ENCODE measurements around the gene CTDSP2. TPM values are rescaled to one million over a fixed set of nuclear protein-coding genes. Genes with fewer than 3 reads are reported as not detected.

The CTDSP2 gene
- total RNA-seq, 1 donor from 2014 or later, result 71.2 TPM

- TF ChIP-seq, protein P1, sequence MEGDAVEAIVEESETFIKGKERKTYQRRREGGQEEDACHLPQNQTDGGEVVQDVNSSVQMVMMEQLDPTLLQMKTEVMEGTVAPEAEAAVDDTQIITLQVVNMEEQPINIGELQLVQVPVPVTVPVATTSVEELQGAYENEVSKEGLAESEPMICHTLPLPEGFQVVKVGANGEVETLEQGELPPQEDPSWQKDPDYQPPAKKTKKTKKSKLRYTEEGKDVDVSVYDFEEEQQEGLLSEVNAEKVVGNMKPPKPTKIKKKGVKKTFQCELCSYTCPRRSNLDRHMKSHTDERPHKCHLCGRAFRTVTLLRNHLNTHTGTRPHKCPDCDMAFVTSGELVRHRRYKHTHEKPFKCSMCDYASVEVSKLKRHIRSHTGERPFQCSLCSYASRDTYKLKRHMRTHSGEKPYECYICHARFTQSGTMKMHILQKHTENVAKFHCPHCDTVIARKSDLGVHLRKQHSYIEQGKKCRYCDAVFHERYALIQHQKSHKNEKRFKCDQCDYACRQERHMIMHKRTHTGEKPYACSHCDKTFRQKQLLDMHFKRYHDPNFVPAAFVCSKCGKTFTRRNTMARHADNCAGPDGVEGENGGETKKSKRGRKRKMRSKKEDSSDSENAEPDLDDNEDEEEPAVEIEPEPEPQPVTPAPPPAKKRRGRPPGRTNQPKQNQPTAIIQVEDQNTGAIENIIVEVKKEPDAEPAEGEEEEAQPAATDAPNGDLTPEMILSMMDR (IDR thresholded peaks at IDR 0.05; ENCODE audit: insufficient read depth, low read length, poor library complexity, severe bottlenecking), result no peak
- no peak for DNase-seq (ENCODE audit: low read depth)
- no peaks in the 10 kb centered on the region for H3K36me3 ChIP-seq (ENCODE audit: control insufficient read depth, insufficient read depth, low read length)
Observed at GRCh38 chr12:57872362-57872761, 25.8 kb upstream of the CTDSP2 start.

GRCh38 chr12:57869927-57870318 is 23.4 kb upstream of the CTDSP2 start:
- Histone ChIP-seq H3K27me3 (ENCODE audit: control insufficient read depth, insufficient read depth, low read length) (no peaks in the 10 kb centered on the region), H3K36me3 (ENCODE audit: control insufficient read depth, insufficient read depth, low read length) (no peaks in the 10 kb centered on the region), H3K4me3 (ENCODE audit: low read depth, low read length) (no peak overlapping the region)
- no peak for DNase-seq (ENCODE audit: low read depth)
- TF ChIP-seq, protein P1 (IDR thresholded peaks at IDR 0.05; ENCODE audit: insufficient read depth, low read length, poor library complexity, severe bottlenecking), result no peak

More at GRCh38 chr12:57872362-57872761, 25.8 kb upstream of the CTDSP2 start:
- Histone ChIP-seq H3K4me3 (ENCODE audit: low read depth, low read length) (no peak overlapping the region), H3K27me3 (ENCODE audit: control insufficient read depth, insufficient read depth, low read length) (no peaks in the 10 kb centered on the region)

DNA sequence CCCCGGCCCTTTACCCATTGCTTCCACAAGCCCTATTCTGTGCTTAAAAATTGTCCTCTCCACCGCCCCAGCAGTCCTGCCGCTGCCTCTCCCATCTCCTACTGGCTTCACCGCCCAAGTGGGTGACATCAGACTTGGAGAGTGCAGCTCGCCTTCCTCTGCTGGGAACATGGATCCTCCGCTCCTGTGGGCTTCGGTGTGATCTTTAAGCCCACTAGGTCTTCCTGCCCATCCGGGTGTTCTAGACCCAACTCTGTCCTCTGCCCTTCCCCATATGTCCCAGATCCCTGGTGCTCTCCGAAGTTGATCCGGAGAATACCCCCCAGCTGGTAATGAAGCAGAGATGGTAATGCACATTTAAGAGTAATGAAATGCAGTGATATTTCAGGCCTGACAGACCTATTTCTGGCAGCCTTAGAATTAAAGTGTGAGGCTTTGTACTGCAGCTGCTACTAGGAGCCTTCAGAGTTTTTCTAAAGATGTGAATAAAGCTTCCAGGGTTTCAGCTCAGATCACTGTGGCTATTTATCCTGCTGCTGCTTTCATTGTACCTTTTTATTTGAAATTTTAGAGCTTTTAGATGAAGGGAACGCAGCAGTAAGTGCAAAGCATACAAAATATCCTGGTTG is 22.9 kb upstream of the CTDSP2 start:
- no peaks in the 10 kb centered on the region for H3K27me3 ChIP-seq (ENCODE audit: control insufficient read depth, insufficient read depth, low read length)
- no peak overlapping the region for H3K4me3 ChIP-seq (ENCODE audit: low read depth, low read length)
- H3K36me3 ChIP-seq (ENCODE audit: control insufficient read depth, insufficient read depth, low read length), result no peaks in the 10 kb centered on the region
- no peak for DNase-seq (ENCODE audit: low read depth)
- TF ChIP-seq, protein P1 (IDR thresholded peaks at IDR 0.05; ENCODE audit: insufficient read depth, low read length, poor library complexity, severe bottlenecking), result no peak

DNA sequence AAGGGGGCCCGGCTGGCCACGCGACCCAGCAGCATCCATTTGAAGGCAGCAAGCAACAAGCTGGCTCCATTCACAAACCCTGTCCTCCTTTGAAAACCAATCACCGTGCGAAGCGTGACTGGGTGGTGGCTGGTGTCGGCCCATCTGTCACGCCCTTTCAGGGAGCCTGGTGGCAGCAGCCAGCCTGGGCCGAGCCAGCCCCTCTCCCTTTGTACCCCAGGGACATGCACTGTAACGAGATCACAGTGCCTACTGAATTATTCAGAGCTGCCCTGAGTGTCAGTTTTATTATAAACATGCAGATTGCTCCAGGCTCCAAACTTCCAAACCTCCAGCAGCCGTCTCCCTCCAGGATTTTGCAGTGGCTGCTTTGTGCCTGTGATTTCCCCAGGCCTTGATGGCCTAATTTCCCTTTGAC is 22.3 kb upstream of the CTDSP2 start:
- Histone ChIP-seq H3K4me3 (ENCODE audit: low read depth, low read length) (no peak overlapping the region), H3K36me3 (ENCODE audit: control insufficient read depth, insufficient read depth, low read length) (no peaks in the 10 kb centered on the region), H3K27me3 (ENCODE audit: control insufficient read depth, insufficient read depth, low read length) (no peaks in the 10 kb centered on the region)
- no peak for DNase-seq (ENCODE audit: low read depth)
- TF ChIP-seq, protein P1 (IDR thresholded peaks at IDR 0.05; ENCODE audit: insufficient read depth, low read length, poor library complexity, severe bottlenecking), result no peak

- Histone ChIP-seq H3K4me3 (ENCODE audit: low read depth, low read length) (no peak overlapping the region), H3K36me3 (ENCODE audit: control insufficient read depth, insufficient read depth, low read length) (no peaks in the 10 kb centered on the region), H3K27me3 (ENCODE audit: control insufficient read depth, insufficient read depth, low read length) (no peaks in the 10 kb centered on the region)
- no peak for DNase-seq (ENCODE audit: low read depth)
- TF ChIP-seq, protein P1 (IDR thresholded peaks at IDR 0.05; ENCODE audit: insufficient read depth, low read length, poor library complexity, severe bottlenecking), result no peak
Observed at GRCh38 chr12:57868221-57868620, 21.7 kb upstream of the CTDSP2 start.

All from kidney epithelial cell (primary cell).